HG03139 (cell line): ENCODE results near the gene RIMBP2.

Experiments
- ATAC-seq: cut with Tn5 transposase; IDR thresholded peaks from one replicate; pipeline ENCODE4 v1.9.1; 2021; ENCODE audit not compliant: unreplicated experiment

Gene RIMBP2

DNA sequence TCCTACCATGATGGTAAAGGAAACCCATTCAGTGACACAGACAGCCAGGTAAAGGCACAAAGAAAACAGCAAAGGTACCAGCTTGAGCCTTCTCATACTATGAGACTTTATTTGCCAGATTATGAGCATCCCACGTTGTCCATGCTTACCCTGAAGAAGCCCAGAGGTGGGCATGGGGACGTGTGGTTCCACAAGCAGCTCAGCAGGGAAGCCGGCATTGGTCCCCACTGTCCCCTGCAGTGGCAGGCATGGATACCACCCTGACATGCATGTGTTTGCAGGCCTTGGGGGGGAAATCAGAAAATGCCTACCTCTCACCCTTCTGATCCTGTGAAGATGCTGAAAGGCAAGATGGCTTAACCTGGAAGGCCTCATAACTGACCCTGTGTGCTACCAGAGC, 195.3 kb downstream of the RIMBP2 start:
- no peak for ATAC-seq

GRCh38 chr12:130517588-130517987, 198.5 kb downstream of the RIMBP2 start:
- ATAC-seq, result no peak

DNA sequence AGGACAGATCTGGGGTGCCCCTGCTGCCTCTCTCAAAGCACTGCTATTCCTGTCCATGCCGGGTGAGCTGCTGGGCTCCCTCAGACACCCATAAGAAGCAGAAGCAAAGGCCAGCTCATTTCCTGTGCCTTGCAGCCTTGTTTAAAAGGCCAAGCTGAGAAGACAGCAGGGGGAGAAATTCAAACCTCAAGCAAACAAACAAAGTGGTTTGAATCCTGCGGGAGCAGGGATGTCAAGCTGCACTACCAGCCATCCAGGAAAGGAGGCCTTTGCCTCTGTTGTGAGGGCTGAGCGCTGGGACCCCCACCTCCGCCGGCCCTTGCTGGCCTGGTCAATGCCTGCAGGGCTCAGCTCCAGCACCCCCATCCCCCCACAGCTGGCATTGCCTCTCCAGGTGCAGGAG, 201.9 kb downstream of the RIMBP2 start:
- no peak for ATAC-seq

GRCh38 chr12:130513556-130513955, 202.5 kb downstream of the RIMBP2 start:
- ATAC-seq, result no peak

GRCh38 chr12:130511285-130511684, 204.8 kb downstream of the RIMBP2 start:
- no peak for ATAC-seq

DNA sequence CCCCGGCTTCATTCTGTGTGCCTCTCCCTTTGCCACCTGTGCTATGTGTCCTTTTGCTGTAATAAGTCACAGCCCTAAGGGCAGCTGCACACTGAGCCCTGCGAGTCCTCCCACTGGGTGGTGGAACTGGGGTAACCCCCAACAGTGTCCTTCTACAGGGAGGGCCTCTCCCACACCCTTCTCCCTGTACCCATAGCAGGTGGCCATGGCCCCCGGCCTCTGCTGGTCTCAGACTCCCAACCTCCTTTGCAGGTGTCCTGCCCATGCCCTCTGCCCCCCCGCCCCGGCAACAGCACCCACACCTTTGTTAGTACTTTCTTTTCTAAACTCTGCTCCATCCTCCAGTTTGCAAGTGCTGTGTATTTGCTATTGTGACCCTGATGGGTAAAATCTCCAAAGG, 206.6 kb downstream of the RIMBP2 start:
- no peak for ATAC-seq

GRCh38 chr12:130508847-130509246, 207.3 kb downstream of the RIMBP2 start:
- ATAC-seq, result no peak

DNA sequence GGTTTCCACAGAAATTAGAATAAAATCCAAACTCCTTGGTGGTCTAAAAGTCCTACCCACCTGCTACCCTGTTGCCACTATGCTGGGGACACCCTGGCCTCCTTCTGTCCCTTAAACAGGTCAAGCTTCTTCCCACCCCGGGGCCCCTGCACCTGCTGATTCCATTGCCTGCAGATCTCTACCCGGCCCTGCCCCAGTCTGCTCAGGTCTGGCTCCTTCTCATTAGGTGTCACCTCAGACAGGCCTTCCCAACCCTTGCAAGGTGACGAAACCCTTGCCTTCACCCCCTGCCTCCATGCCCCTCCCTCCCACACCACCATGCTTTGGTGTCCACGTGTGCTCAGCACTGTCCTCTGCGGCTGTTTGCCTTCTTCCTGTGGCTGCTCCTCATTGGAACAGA, 207.8 kb downstream of the RIMBP2 start:
- ATAC-seq, result no peak

DNA sequence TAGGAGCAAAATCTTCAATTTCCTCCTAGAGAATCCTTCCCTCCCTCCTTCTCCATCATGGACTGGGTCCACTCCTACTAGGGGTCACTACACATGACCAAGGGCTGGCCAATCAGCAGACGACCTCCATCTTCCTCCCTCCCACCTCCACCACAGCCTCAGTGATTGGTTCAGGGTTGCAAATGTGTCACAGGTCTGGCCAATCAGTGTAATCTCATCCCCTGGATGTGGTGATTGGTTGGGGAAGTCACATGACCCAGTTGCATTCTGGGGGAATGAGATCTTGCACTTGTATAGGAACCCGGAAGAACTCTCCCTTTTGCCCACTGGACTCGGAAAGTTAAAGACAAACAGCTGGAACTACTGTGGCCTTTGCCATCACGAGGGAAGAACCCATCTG, 209.3 kb downstream of the RIMBP2 start:
- no peak for ATAC-seq

GRCh38 chr12:130504840-130505175, 211.3 kb downstream of the RIMBP2 start:
- ATAC-seq, result no peak

DNA sequence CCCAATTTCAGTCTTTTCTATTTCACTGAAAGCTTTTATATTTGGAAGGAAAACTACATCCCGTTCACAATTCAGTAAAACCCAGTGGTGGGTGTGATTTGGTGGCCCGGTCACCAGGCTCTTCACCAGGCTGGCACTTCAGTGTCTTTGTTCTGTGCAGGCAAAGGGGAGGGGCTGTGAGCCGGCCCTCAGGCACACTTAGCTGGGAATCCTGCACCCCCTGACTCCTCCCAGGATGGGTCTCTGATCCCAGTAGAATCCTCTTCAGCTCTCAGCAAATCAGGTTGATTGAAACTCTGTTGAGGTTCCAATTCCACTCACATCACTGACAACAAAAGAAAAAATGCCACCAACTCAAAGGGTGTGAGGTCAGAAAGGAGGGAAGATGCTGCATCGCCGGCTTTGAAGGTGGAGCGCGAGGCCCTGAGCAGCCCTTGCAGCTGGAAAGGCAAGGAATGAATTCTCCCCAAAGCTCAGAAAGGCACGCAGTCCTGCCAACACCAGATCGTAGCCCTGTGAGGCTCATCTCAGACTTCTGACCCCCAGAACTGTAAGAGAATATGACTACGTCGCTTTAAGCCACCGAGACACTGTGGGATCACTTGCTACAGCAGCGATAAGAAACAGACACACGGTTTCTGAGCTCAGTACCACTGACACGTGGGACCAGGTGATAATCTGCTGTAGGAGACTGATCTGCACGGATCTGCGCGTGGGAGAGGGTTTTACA, 211.8 kb downstream of the RIMBP2 start:
- ATAC-seq, result no peak

- ATAC-seq, result no peak
Measured at GRCh38 chr12:130501821-130502220, 214.3 kb downstream of the RIMBP2 start.

DNA sequence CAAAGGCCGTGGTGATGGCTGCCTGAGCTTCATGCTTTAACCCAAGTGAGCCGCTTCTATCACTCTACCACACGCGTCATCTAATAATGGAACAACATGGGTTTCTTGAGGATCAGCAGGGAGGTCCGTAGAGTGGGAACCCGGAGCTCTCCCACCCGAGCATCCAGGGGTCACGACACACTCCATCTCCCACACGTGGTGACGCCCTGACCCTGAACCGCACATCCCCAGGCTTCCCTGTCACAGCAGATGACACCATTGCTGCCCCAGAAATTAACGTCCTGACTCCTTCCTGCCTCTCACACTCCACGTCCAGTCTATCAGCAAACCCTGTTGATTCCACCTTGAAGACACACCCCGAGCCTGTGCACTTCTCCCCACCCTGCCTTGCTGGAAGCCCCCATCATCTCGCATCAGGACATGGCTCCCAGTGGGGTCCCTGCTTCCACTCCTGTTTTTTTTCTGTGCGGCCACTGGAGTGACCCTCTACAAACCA, 215.2 kb downstream of the RIMBP2 start:
- ATAC-seq, result no peak

- no peak for ATAC-seq
Measured at GRCh38 chr12:130499474-130499873, 216.6 kb downstream of the RIMBP2 start.

- ATAC-seq, result no peak
Measured at GRCh38 chr12:130498589-130499385, 217.3 kb downstream of the RIMBP2 start.

GRCh38 chr12:130497991-130498390, 218.1 kb downstream of the RIMBP2 start:
- ATAC-seq, result no peak

DNA sequence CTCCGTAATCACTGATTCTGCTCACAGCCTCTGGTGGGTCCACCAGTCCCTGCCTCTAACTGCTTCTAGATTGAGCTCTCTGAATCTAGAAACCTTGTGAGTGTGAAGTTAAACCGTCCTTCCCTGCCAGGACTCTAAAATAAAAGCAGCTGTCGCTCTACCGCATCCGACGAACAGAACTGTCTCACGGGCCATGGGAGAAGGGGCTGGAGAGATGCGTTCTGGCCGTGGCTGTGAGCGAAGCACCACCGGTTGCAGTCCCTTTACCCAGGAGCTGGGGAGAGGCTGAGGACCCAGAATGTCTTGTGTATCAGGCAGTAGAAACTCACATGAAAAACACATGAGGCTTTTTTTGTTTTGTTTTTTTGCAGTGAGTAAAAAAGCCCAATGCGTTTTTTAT, 218.8 kb downstream of the RIMBP2 start:
- ATAC-seq, result no peak

DNA sequence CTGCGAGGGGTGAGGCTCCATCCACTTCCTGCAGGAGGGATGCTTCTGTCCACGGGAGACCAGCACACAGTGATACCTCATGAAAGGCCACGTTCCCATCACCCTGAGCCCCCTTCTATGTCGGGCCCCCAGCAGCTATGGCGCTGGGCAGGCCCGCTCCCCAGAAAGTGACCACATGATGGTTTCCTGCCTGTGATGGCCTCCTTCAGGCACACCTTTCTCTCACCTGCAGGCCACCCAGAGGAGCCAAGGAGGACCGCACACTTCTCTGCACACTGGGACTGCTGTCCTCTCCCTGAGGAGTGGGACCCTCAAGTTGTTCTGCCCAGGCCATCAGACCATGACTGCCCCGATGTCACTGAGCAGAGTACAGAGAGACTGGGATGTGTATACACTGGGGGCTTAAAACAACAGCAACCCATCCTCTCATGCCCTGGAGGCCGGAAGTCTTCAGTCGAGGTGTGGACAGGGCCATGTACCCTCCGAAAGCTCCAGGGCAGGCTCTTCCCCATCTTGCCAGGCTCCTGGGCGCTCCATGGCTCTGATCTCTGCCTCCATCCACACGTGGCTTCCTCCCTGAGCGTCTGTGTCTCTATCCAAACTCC, 219.5 kb downstream of the RIMBP2 start:
- no peak for ATAC-seq

DNA sequence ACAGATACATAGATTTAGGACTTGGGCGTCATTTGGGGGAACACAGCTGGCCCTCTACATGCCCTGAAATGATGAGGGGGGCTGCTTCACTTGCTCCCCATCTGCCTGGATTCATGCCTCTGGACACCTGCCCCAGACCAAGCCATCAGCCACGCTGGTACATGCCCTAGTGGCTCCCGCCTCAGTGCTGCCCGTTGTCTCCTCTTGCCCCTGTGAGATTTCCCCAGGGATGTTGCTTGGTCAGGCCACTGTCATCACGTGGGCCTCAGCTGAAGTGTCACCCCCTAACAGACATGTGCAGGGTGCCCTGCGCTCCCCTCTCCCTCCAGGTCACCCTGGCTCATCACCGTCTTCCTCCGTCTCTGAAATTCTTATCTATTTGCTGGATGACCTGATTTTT, 220.9 kb downstream of the RIMBP2 start:
- ATAC-seq, result no peak

DNA sequence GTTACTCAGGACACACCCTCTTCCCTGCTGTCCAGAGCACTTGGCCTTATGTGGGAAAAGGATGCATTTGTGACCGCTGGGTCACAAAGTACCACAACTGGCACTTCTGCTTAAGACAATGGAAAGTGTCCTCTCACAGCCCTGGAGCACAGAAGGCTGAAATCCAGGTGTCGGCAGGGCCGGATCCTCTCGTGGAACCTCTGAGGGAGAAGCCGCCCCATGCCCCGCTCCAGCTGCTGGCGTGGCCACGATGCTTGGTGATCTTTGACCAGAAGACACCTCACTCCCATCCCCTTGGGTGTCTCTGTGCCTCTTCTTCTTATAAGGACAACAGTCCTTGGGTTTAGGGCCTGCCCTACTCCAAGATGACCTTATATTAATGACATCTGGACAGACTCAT, 221.4 kb downstream of the RIMBP2 start:
- no peak for ATAC-seq

GRCh38 chr12:130493951-130494350, 222.1 kb downstream of the RIMBP2 start:
- ATAC-seq, result no peak
